ENCODE results near the gene PRKACB.

DNA sequence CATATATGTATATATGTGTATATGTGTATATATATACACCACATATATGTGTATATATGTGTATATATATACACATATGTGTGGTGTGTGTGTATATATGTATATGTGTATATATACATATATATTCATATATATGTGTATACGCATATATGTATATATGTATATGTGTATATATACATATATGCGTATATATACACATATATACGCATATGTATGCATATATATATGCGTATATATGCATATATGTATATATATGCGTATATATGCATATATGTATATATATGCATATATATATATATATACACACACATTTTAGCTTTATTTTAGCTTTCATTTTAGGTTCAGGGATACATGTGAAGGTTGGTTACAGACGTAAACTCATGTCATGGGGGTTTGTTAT is 54.8 kb downstream of the PRKACB start:
- TF ChIP-seq, protein P1, sequence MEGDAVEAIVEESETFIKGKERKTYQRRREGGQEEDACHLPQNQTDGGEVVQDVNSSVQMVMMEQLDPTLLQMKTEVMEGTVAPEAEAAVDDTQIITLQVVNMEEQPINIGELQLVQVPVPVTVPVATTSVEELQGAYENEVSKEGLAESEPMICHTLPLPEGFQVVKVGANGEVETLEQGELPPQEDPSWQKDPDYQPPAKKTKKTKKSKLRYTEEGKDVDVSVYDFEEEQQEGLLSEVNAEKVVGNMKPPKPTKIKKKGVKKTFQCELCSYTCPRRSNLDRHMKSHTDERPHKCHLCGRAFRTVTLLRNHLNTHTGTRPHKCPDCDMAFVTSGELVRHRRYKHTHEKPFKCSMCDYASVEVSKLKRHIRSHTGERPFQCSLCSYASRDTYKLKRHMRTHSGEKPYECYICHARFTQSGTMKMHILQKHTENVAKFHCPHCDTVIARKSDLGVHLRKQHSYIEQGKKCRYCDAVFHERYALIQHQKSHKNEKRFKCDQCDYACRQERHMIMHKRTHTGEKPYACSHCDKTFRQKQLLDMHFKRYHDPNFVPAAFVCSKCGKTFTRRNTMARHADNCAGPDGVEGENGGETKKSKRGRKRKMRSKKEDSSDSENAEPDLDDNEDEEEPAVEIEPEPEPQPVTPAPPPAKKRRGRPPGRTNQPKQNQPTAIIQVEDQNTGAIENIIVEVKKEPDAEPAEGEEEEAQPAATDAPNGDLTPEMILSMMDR (IDR thresholded peaks at IDR 0.05): no peak
- no peak for TF ChIP-seq POLR2A (IDR thresholded peaks at IDR 0.05)
